Tibial artery (tissue), 4 donors: ENCODE data around the gene DDC.
A peak's percentile ranks its signal among the peaks of the same experiment; 100 is the strongest.

Experiments used
- DNase-seq, 2 donors: peaks; one replicate each; pipeline ENCODE4 v3.0.0-alpha.2; 2019
- H3K27ac ChIP-seq, 2 donors: fragments of 200-600 bp; sonication (generic) in 1 of 2; 1 replicate in 1 of 2; 2 replicates in 1 of 2; pipeline ENCODE4 v1.5.1; 2018 to 2019; ENCODE audit warnings: mild to moderate bottlenecking in 1 of 2
- H3K27me3 ChIP-seq, 2 donors: fragments of 200-600 bp; sonication (generic) in 1 of 2; one replicate each; pipeline versions ENCODE4 v1.5.1 to v1.6.0; 2016 to 2019
- H3K36me3 ChIP-seq, 3 donors: fragments of 200-600 bp; sonication (generic) in 2 of 3; one replicate each; pipeline ENCODE4 v1.5.1; 2016 to 2019; ENCODE audit warnings: mild to moderate bottlenecking in 2 of 3
- H3K4me1 ChIP-seq, 4 donors: fragments of 200-600 bp; sonication (generic) in 2 of 4; 1 replicate in 3 of 4; 2 replicates in 1 of 4; pipeline ENCODE4 v1.5.1; 2016 to 2019
- H3K4me3 ChIP-seq, 2 donors: fragments of 200-600 bp; sonication (generic) in 1 of 2; 1 replicate in 1 of 2; 2 replicates in 1 of 2; pipeline ENCODE4 v1.5.1; 2018 to 2019; ENCODE audit warnings: mild to moderate bottlenecking in 2 of 2
- H3K9me3 ChIP-seq, 3 donors: fragments of 200-600 bp; sonication (generic) in 1 of 3; one replicate each; pipeline ENCODE4 v1.5.1; 2016 to 2019
- CTCF ChIP-seq, 2 experiments: fragments of 200-600 bp in 1 of 2; fragments of 450-650 bp in 1 of 2; IDR thresholded peaks; one replicate each; pipeline ENCODE4 v1.5.1; 2017 to 2019; ENCODE audit warnings: antibody characterized with exemption in 2 of 2, mild to moderate bottlenecking in 1 of 2, moderate library complexity in 1 of 2
- intact Hi-C: fragments of 100-400 bp; cut with DNase I; formaldehyde crosslinking; loops from one replicate; pipeline ENCODE4 v1.15.0; 2023; ENCODE audit warnings: low total_unique reads

The DDC gene

GRCh38 chr7:50449501-50449880 is 115.7 kb downstream of the DDC start:
- no peak for TF ChIP-seq CTCF (IDR thresholded peaks at IDR 0.05)
- no peak for DNase-seq
- no peaks in the 10 kb centered on the region for H3K27me3 ChIP-seq
- H3K9me3 ChIP-seq, result no peaks in the 10 kb centered on the region
- peaks cover 12 to 20% (median 19%) of the 10 kb centered on the region in 3 donors for H3K36me3 ChIP-seq
- H3K4me1 ChIP-seq, result peaks cover 0 to 21% (median 10%) of the 10 kb centered on the region in 4 donors
- intact Hi-C loops, result no loop called here
- H3K4me3 ChIP-seq, result peak overlapping the region; percentile 60 to 69
- peak overlapping the region; percentile 31 to 64 for H3K27ac ChIP-seq

DNA sequence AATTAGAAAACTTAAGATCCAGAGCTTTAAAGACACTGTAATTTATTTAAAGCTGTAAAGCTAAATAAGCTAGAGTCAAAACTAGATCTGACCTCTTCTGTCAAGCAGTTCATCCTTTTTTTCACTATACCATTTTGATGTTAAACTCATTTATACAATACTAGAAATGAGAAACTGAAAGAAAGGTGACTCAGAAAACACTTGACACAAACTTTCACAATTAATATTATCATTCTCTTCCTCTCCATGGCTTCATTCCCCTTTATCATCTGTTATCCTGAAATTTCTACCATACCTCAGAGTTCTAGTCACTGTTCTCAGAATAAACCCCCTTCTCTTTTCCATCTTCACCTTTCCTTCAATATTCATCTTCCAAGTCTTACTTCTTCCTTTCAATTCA is 116.4 kb downstream of the DDC start:
- Histone ChIP-seq H3K27me3 (no peaks in the 10 kb centered on the region), H3K4me3 (no peak overlapping the region), H3K9me3 (no peaks in the 10 kb centered on the region), H3K27ac (no peak overlapping the region), H3K4me1 (peaks cover 0 to 21% (median 10%) of the 10 kb centered on the region in 4 donors), H3K36me3 (peaks cover 12 to 20% (median 19%) of the 10 kb centered on the region in 3 donors)
- DNase-seq, result no peak
- TF ChIP-seq CTCF (IDR thresholded peaks at IDR 0.05), result no peak
- intact Hi-C loops, result no loop called here

- no peak overlapping the region for H3K27ac ChIP-seq
- no peaks in the 10 kb centered on the region for H3K9me3 ChIP-seq
- peaks cover 12 to 20% (median 19%) of the 10 kb centered on the region in 3 donors for H3K36me3 ChIP-seq
- H3K4me3 ChIP-seq, result no peak overlapping the region
- intact Hi-C loops, result no loop called here
- no peaks in the 10 kb centered on the region for H3K27me3 ChIP-seq
- H3K4me1 ChIP-seq, result peaks cover 0 to 21% (median 10%) of the 10 kb centered on the region in 4 donors
- no peak for DNase-seq
- TF ChIP-seq CTCF (IDR thresholded peaks at IDR 0.05), result no peak
Observed at GRCh38 chr7:50446542-50446960, 118.7 kb downstream of the DDC start.

GRCh38 chr7:50436133-50436806 is 128.9 kb downstream of the DDC start:
- H3K4me3 ChIP-seq, result no peak overlapping the region
- H3K4me1 ChIP-seq, result no peaks in the 10 kb centered on the region
- H3K27ac ChIP-seq, result no peak overlapping the region
- no peaks in the 10 kb centered on the region for H3K27me3 ChIP-seq
- intact Hi-C loops, result no loop called here
- H3K9me3 ChIP-seq, result no peaks in the 10 kb centered on the region
- TF ChIP-seq CTCF (IDR thresholded peaks at IDR 0.05), result no peak
- DNase-seq, result no peak
- peaks cover 0 to 16% (median 13%) of the 10 kb centered on the region in 3 donors for H3K36me3 ChIP-seq

GRCh38 chr7:50431722-50432305 is 133.4 kb downstream of the DDC start:
- Histone ChIP-seq H3K4me1 (no peaks in the 10 kb centered on the region), H3K4me3 (no peak overlapping the region), H3K9me3 (no peaks in the 10 kb centered on the region), H3K27ac (no peak overlapping the region), H3K36me3 (no peaks in the 10 kb centered on the region), H3K27me3 (no peaks in the 10 kb centered on the region)
- no peak for DNase-seq
- intact Hi-C loops, result no loop called here
- TF ChIP-seq CTCF (IDR thresholded peaks at IDR 0.05), result no peak
